ENCODE results near the gene TRIM68.

The TRIM68 gene, protein sequence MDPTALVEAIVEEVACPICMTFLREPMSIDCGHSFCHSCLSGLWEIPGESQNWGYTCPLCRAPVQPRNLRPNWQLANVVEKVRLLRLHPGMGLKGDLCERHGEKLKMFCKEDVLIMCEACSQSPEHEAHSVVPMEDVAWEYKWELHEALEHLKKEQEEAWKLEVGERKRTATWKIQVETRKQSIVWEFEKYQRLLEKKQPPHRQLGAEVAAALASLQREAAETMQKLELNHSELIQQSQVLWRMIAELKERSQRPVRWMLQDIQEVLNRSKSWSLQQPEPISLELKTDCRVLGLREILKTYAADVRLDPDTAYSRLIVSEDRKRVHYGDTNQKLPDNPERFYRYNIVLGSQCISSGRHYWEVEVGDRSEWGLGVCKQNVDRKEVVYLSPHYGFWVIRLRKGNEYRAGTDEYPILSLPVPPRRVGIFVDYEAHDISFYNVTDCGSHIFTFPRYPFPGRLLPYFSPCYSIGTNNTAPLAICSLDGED

DNA sequence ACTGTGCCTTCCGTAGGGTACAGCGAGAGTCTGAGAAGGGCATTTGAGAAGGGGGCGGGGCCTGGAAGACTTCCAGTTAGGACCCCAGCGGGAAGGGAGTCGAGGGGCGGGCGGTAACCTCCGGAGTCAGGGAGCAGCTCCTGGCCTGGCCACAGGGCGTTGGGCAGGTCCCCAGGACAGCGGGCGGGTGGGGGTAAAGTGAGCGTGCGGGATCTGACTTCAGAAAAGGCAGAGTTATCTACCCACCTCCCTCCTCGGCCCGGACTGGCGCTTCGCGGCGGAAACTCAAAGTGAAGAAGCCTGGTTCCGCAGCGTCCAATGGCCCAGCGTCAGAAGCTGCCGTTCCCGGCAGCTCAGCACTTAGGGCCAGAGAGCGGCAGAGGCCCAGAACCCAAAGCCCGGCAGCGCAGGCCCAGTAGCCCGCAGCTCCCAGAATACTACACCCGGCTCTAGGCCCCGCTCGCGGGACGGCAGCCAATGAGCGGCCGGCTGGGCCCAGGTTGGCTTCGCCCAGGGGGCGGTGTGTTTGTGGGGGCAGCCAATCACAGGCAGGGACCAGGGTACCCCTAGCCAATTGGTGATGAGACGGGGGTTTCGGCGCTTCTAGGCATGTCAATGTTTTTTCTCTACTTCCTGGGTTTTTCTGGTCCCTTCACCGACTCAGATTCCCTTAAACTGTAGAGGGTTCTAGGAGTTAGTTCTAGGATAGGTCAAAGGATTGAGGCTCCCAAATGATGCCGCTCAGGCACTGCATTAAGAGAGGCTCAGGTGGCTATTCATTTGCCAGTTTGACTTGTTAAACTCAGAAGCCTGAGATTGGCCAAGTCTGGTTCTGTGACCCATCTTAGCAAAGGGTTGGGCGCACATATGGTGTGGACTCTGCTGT is at the start of gene TRIM68:
TSS of gene TRIM68 (minus strand) at position 451 of the 886 bp plus-strand sequence. CDS start 2,727 bp downstream, outside the sequence.
- DNase-seq: peak; percentile 94 to 96

DNA sequence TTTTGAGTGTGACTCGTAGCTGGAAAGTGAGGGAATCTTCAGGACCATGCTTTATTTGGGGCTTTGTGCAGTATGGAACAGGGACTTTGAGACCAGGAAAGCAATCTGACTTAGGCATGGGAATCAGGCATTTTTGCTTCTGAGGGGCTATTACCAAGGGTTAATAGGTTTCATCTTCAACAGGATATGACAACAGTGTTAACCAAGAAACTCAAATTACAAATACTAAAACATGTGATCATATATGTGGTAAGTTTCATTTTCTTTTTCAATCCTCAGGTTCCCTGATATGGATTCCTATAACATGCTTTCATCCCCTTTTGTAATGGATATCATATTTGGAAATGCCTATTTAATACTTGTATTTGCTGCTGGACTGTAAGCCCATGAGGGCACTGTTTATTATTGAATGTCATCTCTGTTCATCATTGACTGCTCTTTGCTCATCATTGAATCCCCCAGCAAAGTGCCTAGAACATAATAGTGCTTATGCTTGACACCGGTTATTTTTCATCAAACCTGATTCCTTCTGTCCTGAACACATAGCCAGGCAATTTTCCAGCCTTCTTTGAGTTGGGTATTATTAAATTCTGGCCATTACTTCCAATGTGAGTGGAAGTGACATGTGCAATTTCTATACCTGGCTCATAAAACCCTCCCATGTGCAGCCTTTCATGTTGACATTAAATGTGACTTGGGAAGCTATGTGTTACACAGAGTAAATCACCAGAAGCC is 46.8 kb upstream of the TRIM68 start:
- no peak for DNase-seq

DNA sequence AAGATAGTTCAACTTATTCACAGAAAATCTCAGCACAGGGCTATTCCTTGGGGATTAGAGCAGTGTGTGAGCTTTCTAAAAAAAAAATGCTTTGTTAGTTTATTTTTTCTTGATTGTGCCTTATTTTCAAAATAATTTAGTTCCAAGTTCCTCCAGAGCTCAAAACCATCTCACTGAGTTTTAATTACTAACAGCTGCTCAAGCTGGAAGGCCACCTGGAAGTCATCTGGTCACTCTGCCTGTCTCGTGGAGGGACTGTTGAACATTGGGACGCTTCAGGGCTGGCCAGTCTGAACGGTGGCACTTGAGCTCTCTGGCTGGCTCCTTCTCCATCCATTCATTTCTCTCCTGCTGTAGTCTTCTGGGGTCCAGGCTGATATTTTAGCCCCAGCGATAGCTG is 39.7 kb upstream of the TRIM68 start:
- DNase-seq: no peak

DNA sequence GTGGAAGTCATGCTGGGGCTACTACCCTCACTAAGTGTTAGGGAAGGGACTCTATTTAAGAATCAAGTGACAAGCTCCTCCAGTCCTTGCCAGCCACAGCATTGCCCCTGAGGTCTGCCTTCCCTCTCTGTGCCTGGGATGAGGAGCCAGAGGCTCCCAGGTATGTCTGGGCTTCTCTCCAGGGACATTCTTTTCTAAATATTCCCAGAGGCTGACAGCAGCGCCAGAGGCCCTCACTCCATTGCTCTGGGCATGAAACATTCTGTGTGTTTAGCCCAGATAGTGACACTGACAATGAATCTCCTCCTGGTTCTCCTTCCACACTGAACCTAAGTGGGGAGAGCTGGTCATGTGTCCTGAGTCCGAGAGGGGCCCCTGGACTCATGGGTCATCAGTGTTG is 37.9 kb upstream of the TRIM68 start:
- DNase-seq: no peak

DNA sequence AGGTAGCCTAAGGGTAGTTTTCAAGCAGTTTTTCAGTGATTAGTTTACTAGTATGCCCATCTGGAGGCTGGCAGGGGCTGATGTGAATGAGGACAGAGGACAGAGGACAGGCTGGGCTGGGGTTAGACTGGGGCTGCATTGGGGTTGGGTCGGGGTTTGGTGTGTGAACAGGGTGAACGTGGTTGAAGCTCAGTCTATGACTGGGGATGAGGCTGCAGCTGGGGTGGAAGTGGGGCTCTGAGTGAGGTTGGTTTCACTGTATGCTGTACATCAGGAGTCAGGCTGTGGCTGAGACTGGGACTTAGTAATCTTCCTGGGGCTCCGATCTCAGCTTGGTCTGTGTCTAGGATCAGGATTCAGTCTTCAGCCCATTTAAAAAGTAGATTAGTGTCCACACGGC is 36.2 kb upstream of the TRIM68 start:
- no peak for DNase-seq

DNA sequence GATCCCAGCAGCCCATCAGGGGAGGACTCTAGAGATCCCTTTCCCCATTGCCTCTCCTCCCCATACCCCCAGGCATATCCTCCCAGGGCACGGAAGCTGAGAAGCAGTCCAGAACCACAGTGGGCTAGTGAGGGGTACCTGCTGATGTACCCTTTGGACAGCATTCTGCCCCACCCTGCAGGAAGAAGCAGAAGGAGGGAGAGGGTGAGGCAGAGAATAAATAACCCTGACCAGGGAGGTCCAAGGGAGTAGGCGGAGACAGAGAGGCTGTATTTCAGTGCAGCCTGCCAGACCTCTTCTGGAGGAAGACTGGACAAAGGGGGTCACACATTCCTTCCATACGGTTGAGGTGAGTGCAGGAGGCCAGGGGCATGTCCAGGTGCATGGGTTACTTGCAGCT is 35.7 kb upstream of the TRIM68 start, which contains the start of gene OR51E1:
TSS of gene OR51E1 (plus strand) at position 301 of the 400 bp plus-strand sequence. CDS start 8,545 bp downstream, outside the sequence.
- no peak for DNase-seq

DNA sequence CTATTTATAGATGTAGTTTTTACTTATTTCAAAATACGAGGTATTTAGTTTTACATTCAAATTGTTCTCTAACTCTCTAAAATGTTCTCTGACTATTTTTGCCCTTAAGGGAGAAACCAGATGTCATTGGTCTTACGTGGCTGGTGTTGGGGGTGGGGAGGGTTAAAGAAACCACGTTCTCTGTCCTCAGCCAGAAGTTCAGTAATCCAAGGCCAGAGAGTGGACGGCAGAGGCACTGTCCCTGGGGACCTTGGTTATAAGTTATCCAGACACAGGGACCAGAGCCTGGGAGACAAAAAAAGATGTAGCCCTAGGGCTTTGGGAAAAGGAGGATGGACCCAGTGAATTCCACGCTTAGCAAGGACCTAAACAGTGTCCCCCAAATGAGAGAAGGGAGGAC is 35.0 kb upstream of the TRIM68 start:
- no peak for DNase-seq

DNA sequence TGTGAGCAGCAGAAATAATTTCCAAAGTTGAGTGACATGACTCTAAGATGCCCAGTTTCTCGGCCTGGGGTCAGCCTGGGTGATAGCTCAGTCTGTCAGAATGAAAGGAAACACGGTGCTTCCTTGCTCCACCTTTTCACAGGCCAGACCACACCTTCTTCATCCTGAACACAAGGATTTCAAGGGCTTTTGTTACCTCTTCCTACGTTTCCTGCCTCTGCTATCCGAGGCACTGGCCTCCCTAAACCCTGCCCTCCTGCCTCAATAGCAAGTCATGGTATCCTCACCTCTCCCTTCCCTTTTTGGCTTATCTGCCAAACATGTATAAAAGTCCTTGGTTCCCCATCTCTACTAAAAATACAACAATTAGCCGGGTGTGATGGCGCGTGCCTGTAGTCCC is 34.0 kb upstream of the TRIM68 start:
- DNase-seq: no peak

DNA sequence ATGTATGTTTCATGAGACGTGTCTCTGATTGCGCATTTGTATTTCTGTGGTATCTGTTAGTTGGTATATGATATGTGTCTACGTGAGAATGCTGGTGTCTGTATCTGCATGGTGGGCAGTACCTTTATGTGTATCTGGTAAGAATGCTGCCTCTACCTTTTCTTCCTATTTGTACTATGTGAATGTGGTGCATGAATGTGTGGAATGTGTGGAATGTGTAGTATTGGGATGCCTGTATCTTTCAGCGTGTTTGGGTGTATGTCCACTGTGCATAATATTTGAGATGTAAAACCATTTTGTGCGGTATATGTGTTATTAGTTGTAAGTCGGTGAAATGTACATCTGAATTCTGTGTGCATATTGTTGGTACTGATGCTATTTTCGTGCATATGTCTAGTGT is 33.5 kb upstream of the TRIM68 start:
- DNase-seq: no peak

DNA sequence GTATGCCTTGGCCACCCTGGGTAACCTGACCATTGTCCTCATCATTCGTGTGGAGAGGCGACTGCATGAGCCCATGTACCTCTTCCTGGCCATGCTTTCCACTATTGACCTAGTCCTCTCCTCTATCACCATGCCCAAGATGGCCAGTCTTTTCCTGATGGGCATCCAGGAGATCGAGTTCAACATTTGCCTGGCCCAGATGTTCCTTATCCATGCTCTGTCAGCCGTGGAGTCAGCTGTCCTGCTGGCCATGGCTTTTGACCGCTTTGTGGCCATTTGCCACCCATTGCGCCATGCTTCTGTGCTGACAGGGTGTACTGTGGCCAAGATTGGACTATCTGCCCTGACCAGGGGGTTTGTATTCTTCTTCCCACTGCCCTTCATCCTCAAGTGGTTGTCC is 31.9 kb upstream of the TRIM68 start:
- DNase-seq: no peak

DNA sequence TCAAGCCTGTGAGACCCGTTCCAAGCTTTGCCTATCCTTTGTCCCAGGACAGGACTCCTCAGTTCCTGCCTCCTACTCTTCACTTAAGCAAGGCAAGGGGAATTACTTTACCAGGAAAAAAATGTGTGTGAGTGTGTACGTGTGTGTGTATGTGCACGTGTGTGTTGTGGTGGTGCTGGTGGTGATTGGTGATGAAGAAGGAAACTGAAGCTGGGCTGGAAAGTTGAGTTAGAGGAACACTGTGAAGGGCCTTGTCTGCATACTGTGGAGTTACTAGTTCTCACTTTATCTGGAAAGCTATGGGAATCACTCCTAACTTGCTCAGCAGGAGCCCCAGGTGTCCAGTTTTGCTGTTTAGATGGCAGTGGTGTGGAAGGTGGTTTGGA is 29.6 kb upstream of the TRIM68 start:
- no peak for DNase-seq

DNA sequence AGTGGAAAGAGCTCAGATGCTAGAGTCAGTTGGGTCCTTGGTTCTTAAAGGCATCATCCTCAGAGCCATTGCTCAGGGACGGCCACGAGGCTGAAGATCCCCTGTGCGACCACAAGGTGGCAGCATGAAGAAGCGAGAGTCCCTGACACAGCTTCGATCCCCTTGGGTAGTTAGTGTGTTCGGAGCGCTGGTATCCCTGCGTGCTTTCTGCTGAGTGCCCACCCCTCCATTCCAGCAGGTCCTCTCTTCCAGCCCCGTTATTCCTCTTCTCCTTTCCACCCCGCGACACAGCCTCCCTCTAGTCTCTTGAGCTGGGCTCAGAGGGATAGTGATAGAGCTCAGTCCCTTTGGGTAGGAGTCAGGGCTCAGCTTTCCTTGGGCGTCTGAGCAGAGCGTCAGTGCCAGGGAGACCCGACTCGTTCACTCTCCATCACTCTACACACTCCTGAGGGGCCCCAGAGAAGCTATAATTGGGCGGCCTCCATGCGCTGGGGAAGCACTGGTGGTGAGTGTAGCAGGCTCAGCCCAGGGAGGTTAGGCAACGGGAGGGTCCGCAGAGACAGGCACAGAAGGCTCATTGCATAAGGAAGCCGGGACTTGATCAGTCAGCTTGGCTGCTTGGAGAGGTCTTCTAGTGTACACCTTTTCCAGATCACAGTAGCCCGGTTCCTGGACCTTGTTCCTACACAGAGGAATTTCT is 29.1 kb upstream of the TRIM68 start, which contains the start of gene OR51D1:
TSS of gene OR51D1 (plus strand) at position 516 of the 700 bp plus-strand sequence. CDS start 2,314 bp downstream, outside the sequence.
- peak; percentile 58 for DNase-seq

DNA sequence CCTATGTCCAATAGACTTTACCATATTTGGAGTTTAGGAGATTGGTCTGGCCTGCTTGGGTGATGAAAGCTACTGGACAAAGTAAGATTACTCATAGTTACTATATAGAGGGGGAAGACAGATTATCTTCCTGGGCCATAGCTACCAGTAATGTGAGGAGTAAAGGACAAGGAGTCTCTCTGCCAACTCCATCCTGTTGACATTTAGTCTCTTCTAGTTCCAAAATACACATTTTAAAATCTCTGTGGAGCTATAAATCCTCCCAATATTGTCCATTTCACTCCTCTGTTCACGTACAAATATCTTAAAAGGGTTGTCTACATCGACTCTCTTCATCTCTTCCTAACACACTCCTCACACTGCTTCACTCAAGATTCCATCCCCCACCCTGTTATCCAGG is 28.1 kb upstream of the TRIM68 start:
- DNase-seq: no peak

DNA sequence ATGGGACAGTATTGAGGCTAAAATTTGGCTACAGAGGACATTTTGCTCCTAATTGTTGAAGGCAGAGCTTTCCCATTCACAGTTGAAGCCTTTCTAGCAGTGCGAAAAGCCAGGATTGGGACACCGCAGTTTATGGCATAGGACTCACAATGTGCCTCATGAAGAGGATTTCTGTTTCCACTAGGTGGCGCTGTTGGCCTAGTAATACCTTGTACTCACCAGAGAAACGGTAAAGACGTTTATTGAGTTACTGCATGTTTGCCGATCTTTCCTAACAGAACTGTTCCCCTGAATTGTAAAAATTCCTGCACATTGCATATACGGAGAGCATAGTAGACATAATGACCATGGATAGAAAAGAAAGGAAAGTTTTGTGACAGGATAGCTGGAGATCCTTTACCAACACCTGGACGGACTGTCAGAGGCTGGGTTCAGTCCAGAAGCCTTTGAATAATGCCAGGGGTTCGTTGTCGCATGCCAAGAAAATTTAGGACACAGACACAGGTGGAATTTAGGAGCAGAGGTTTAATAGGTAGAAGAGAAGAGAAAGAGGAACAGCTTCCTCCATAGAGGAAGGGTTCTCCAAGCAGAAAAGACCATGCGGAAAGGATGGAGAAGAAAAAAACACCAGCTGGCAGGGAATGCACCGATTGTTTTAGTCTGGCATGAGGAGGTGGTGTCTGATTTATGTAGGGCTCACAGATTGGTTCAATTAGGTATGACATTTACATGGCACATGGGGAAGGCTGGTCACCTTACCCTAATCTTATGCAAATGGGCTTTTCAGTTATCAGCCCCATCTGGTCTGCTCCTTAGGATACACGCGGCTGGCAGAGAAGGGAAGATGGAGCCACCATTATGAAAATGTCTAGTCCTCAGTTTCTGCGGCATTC is 18.4 kb upstream of the TRIM68 start:
- DNase-seq: peak; percentile 25

DNA sequence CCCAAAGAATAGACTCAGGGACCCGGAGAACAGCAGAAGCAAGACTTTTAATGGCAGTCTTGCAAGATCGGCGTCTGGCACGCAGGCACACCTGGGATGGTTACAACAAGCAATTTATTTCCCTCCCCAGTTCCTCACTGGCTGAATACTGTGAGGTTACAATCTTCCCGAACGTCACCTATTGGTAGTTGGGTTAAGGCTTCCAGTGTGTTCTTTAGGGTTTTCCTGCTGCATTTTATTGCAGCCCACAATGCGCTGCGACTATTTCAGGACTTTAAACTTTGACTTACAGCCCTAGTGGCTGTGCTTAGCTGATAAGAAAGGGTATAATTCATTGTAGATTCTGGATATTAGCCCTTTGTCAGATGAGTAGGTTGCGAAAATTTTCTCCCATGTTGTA is 11.5 kb upstream of the TRIM68 start:
- no peak for DNase-seq

DNA sequence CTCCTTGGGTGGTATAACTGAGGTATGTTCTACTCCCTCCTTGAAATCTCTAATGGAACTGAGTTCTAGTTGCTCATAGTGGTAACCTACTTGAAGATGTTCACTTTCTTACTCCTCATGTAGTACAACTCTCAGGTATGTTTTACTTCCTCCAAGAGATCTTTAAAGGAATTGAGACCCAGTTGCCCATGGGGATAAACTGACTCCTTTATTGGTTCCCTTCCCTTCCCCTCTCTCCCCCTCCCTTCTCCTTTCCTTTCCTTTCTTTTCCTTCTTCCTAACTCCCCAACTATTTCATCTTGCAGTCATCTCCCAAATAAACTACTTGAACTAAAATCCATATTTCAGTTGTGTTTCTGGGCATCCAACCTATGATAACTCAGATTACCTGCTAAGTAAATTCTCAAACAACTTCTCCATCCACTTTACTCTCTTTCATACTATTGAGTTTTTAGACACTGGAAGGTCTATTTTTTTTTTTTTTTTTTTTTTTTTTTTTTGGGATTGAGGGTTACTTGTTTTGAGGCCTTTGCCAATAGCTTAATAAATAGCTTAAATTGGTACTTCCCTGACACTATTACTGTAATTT is 7.9 kb upstream of the TRIM68 start:
- no peak for DNase-seq

DNA sequence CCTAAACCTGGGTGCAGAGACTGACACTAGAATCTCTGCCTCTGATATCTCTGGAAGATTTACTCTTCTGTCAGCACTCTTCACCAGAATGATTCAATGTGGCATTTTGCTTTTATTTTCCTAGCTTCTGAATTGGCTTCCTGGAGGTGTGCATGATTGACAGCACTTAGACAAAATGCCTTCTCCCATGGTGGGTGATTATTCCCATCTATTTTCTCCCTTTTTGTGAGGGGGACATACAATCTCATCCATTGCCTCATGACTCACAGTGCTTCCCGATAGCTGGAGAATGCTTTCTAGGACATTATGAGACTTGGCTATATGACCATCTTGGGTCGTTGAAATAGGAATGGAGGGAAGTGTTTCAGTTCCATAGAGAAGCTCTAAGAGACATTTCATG is 4.0 kb upstream of the TRIM68 start:
- no peak for DNase-seq

DNA sequence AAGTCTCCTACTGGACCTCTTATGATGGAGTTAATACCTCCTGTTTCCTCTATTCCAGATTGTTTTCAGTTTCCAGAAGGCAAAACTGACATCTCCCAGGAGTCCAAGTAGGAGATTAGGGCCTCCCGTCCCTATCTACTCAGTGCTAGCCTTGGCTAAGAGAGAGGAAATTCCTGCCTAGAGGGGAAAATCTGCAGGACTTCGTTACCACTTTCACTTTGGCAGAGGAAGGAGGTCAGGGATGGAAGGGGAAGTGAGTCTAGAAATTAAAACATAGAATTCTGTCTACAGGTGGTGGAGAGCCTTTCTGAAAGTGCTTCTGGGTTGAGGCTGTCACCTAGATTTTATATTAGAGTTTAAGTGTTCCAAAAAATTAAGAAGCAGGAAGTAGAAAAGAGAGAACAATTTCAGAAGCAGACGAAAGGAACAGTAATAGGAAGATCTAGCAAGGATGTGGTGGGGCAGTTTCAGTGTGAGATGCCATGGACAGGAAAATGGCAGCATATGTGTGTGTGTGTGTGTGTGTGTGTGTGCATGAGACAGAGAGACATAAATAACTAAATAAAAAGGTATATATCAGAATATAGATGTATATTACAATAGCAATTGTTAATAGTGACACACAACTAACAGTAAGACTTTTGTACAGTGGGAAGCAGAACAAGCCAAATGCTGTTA is 2.4 kb upstream of the TRIM68 start:
- peak in 1 of 2 donors; percentile 39 for DNase-seq

DNA sequence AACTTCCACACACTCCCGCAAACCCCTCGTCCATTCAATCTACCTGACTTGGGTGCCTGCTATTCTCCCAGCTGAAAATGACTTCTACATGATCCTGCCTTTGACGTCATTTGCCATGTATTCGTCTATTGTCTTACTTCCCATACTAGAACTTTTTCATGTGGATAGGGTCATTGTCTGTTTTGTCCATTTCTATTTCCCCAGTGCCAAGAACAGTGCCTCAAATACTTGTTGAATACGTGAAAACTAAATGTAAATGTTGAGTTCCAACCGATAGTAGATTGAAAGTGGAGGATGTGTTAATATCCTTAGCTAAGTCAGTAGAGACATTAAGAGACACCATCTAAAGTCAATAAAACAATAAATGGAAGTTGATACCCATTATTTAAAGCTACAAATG is 935 bp downstream of the TRIM68 start:
- no peak for DNase-seq
